Measurements from ENCODE around the gene F11. TPM values are rescaled to one million over a fixed set of nuclear protein-coding genes. Genes with fewer than 3 reads are reported as not detected.

Gene F11
- total and polyA plus RNA-seq, 9 of the 15 experiments (the other 6 are each of a cell fraction or from before 2014, with no cell fraction given): not detected

DNA sequence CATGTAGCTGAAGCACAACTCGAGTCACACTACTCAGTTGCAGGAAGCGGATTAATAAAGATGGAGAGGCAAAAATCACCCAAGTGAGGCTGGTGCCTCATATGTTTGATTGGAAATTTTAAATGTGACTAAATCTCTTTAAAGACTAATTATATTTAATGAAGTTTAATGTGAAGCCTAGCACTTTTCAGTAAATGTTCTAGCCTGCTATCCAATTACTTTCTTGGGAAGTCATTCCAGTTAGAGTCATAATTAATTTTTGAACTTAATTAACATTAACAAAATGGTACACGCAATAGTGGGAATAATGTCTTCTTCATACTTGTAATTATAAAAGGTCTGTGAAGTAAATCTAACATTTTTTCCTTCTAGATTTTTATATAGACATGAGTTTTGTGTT lies 20.6 kb downstream of the F11 start:
- H3K9ac ChIP-seq (ENCODE audit: insufficient read depth in 1 of 2, low read depth in 2 of 2, low read length in 2 of 2): no peak overlapping the region
- H4K20me1 ChIP-seq (replicated peaks; ENCODE audit: control insufficient read depth, insufficient read depth, low read length): no peaks in the 10 kb centered on the region; the same call in 1 of the 2 replicates
- WGBS (ENCODE audit: insufficient coverage, low coverage, missing lambda C conversion rate): 3% methylated on average over 3 of the region's 3 CpGs
- H3K79me2 ChIP-seq (ENCODE audit: control insufficient read depth, insufficient read depth, low read length): no peaks in the 10 kb centered on the region
- H3K27me3 ChIP-seq (ENCODE audit: control insufficient read depth in 2 of 2, insufficient read depth in 2 of 2, low read length in 2 of 2): peaks cover 22 to 51% of the 10 kb centered on the region in 2 experiments; a peak in 4 of 5 replicates
- ATAC-seq (no peak), FAIRE-seq (no peak), DNase-seq (ENCODE audit: extremely low read depth in 1 of 4, low spot score in 3 of 4) (no peak)
- no peaks in the 10 kb centered on the region for H3K4me1 ChIP-seq (replicated peaks in 1 of 2; ENCODE audit: control insufficient read depth in 2 of 2, insufficient read depth in 2 of 2, low read length in 2 of 2)
- CTCF ChIA-PET (ENCODE audit: low intra/inter-chr PET ratio): no interaction called here
- intact Hi-C loops (cut with micrococcal nuclease): no loop called here
- no peak overlapping the region for H3K4me2 ChIP-seq (ENCODE audit: insufficient read depth, low read length)
- in situ Hi-C loops (cut with MboI): no loop called here
- no peak overlapping the region for H3K27ac ChIP-seq (ENCODE audit: extremely low read depth, low read depth, low read length)
- no peaks in the 10 kb centered on the region for H3K36me3 ChIP-seq (ENCODE audit: control insufficient read depth, insufficient read depth, low read length)
- H3K4me3 ChIP-seq: no peak overlapping the region
- no peaks in the 10 kb centered on the region for H3K9me1 ChIP-seq (ENCODE audit: control insufficient read depth, insufficient read depth, low read length)
- no peaks in the 10 kb centered on the region for H3K9me3 ChIP-seq (replicated peaks; ENCODE audit: control insufficient read depth, insufficient read depth, low read depth, low read length)
- POLR2A ChIA-PET: interaction anchor here (1.5 kb wide), 1 partner anchor 11 kb away, joined by 4 read pairs; no protein-coding TSS in a partner anchor
- BruUV-seq (replicated peaks): no TSS peak
- H2AFZ ChIP-seq (ENCODE audit: low read depth, low read length): no peak overlapping the region
- no peak for TF ChIP-seq KLF10 (CRISPR knock-in tag; IDR thresholded peaks at IDR 0.05)
- TF ChIP-seq ZNF175 (CRISPR knock-in tag; IDR thresholded peaks at IDR 0.05; ENCODE audit: low read depth): no peak
- no peak for TF ChIP-seq ZNF699 (CRISPR knock-in tag; IDR thresholded peaks at IDR 0.05; ENCODE audit: insufficient replicate concordance)
- no peak for TF ChIP-seq CBX5 (IDR thresholded peaks at IDR 0.05; ENCODE audit: borderline replicate concordance, low read depth)
- TF ChIP-seq, protein P1, sequence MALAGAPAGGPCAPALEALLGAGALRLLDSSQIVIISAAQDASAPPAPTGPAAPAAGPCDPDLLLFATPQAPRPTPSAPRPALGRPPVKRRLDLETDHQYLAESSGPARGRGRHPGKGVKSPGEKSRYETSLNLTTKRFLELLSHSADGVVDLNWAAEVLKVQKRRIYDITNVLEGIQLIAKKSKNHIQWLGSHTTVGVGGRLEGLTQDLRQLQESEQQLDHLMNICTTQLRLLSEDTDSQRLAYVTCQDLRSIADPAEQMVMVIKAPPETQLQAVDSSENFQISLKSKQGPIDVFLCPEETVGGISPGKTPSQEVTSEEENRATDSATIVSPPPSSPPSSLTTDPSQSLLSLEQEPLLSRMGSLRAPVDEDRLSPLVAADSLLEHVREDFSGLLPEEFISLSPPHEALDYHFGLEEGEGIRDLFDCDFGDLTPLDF (CRISPR knock-in tag; IDR thresholded peaks at IDR 0.05): no peak
- TF ChIP-seq KAT7 (CRISPR knock-in tag; IDR thresholded peaks at IDR 0.05; ENCODE audit: borderline replicate concordance): no peak
- no peak for TF ChIP-seq TFAP4 (CRISPR knock-in tag; IDR thresholded peaks at IDR 0.05; ENCODE audit: borderline replicate concordance)
- no peak for TF ChIP-seq CBX2 (IDR thresholded peaks at IDR 0.05; ENCODE audit: insufficient read depth, low read length, poor library complexity, severe bottlenecking)
- no peak for TF ChIP-seq ZNF197 (CRISPR knock-in tag; IDR thresholded peaks at IDR 0.05; ENCODE audit: low read depth)
- no peak for TF ChIP-seq EWSR1 (IDR thresholded peaks at IDR 0.05; ENCODE audit: borderline replicate concordance, low read depth, partially characterized antibody)
- no peak for TF ChIP-seq RERE (CRISPR knock-in tag; IDR thresholded peaks at IDR 0.05; ENCODE audit: borderline replicate concordance)
- no peak for TF ChIP-seq RFX1 (IDR thresholded peaks at IDR 0.05)
- TF ChIP-seq ZNF584 (CRISPR knock-in tag; IDR thresholded peaks at IDR 0.05; ENCODE audit: low read depth): no peak
- no peak for TF ChIP-seq HEY1 (CRISPR knock-in tag; IDR thresholded peaks at IDR 0.05; ENCODE audit: borderline replicate concordance)
- TF ChIP-seq ARID1B (IDR thresholded peaks at IDR 0.05): no peak
- no peak for TF ChIP-seq ZNF444 (CRISPR knock-in tag; IDR thresholded peaks at IDR 0.05)
